Measurements from ENCODE around the gene TMEM225B. TPM values are rescaled to one million over a fixed set of nuclear protein-coding genes. Genes with fewer than 3 reads are reported as not detected.
"Not testable (repeated sequence)": the region's sequence is repeated elsewhere in the genome, so short reads cannot be mapped to it uniquely, and the experiment has no call there.

The TMEM225B gene
- total RNA-seq, 1 donor from 2014 or later: 0.52 TPM

DNA sequence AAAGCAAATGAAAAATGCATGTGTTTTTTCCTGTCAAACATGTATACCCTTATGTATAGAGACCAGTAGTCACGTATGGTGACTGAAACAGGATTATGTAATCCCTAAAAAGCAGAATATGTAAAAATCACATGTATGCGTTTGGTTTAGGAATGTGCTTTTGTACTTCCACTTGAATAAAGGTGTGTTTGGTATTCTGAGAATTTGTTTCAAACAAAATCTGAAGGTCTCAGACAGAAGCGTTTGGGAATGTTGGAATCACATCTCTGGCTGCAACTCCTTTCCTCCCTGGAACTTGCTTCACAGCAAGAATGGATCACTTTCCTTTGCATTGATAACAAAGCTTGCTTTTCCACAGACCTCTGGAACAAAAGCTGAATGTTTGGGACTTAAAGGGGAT is 21.8 kb upstream of the TMEM225B start:
- Histone ChIP-seq H3K9me3 (ENCODE audit: control insufficient read depth in 3 of 3, low read length in 3 of 3) (no peaks in the 10 kb centered on the region), H3K27me3 (ENCODE audit: control insufficient read depth in 3 of 3, insufficient read depth in 3 of 3, low read length in 3 of 3) (no peaks in the 10 kb centered on the region), H3K4me1 (ENCODE audit: control insufficient read depth in 3 of 3, insufficient read depth in 3 of 3, low read length in 3 of 3) (peaks cover 14 to 21% (median 18%) of the 10 kb centered on the region in 3 donors), H3K27ac (ENCODE audit: low read depth, low read length) (no peak overlapping the region), H3K36me3 (ENCODE audit: control insufficient read depth in 3 of 3, insufficient read depth in 3 of 3, low read length in 3 of 3) (peaks cover 7 to 26% (median 14%) of the 10 kb centered on the region in 3 donors), H3K4me3 (ENCODE audit: low read length in 3 of 3) (no peak overlapping the region), H3K9ac (ENCODE audit: low read depth in 1 of 3, low read length in 3 of 3) (no peak overlapping the region)

DNA sequence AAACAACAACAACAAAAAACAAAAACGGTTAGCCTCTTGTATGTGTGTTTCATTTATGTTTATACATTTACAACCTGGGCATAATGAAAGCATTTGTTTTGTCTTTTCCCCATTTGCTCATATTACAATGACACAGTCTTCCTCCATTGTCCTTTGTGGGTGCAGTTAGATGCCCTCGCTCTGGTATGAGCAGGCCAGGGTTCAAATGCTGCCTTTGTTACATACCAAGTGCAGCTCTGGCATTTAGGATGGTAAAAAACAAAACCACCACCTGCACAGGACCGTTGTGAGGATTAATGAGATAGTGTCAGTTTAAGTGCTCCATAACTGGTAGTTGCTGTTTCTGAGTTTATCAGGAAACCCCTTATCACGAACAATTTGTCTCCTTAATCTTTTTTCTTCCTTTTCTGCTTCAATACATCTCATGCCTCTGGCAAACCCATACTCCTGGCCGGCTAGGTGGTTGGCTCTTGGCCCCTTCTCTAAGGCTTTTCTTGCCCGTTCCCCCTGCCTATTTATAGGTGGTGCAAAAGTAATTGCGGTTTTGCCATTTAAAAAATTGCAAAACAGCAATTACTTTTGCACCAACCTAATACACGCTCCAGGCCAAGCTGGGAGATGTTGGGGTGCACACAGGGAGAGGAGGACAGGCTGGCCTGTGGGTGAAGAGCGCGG is 18.6 kb upstream of the TMEM225B start:
- Histone ChIP-seq H3K27ac (ENCODE audit: low read depth, low read length) (no peak overlapping the region), H3K4me1 (ENCODE audit: control insufficient read depth in 3 of 3, insufficient read depth in 3 of 3, low read length in 3 of 3) (peaks cover 14 to 21% (median 18%) of the 10 kb centered on the region in 3 donors), H3K36me3 (ENCODE audit: control insufficient read depth in 3 of 3, insufficient read depth in 3 of 3, low read length in 3 of 3) (peaks cover 0 to 3% (median 0%) of the 10 kb centered on the region in 3 donors), H3K9me3 (ENCODE audit: control insufficient read depth in 3 of 3, low read length in 3 of 3) (no peaks in the 10 kb centered on the region), H3K9ac (ENCODE audit: low read depth in 1 of 3, low read length in 3 of 3) (peak overlapping the region; percentile 68 to 84 (median 75)), H3K4me3 (ENCODE audit: low read length in 3 of 3) (peak overlapping the region; percentile 71 to 86 (median 82)), H3K27me3 (ENCODE audit: control insufficient read depth in 3 of 3, insufficient read depth in 3 of 3, low read length in 3 of 3) (peaks cover 0 to 1% (median 0%) of the 10 kb centered on the region in 3 donors)

DNA sequence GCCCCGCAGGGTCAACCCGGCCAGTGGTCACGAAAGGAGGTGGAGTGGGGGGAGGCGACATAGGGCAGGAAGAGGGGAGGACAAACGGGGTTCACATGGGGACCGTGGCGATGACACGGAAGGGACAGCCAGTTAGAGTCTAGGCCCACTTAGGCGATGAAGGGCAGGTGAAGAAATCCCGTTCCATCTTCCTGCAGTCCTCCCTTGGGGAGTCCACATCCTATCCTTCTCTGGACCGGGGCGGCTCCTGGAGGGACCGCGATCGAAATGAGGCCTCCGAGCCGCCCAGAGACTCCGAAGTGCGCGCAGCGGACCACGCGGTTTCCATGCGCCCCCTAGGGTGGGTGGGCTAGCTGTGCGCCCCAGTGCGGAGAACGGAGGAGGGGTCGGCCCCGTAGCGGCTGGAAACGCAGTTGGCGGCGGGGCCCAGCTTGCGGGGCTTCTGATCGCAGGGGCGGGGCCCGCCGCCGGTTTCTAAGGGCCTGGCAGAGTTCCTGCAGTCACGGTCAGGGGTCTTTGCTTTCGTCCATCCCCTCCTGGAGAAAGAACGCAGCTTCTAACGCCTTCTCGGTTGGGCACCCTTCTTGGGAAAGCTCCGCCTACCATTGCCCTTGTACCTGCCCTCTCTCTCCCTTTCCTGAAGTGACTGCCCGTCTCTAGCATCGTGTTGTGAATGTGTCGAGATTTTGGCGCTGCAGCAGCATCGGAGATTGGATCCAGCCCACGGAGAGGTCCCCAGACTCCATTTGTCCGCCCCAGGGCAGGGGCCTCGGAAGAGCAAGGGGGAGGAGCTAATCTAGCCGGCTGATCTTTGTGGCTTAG is 17.9 kb upstream of the TMEM225B start:
- H3K9me3 ChIP-seq (ENCODE audit: control insufficient read depth in 3 of 3, low read length in 3 of 3): no peaks in the 10 kb centered on the region
- no peak overlapping the region for H3K27ac ChIP-seq (ENCODE audit: low read depth, low read length)
- peak overlapping the region; percentile 68 to 84 (median 75) for H3K9ac ChIP-seq (ENCODE audit: low read depth in 1 of 3, low read length in 3 of 3)
- H3K4me3 ChIP-seq (ENCODE audit: low read length in 3 of 3): peak overlapping the region; percentile 71 to 86 (median 82)
- peaks cover 0 to 3% (median 0%) of the 10 kb centered on the region in 3 donors for H3K27me3 ChIP-seq (ENCODE audit: control insufficient read depth in 3 of 3, insufficient read depth in 3 of 3, low read length in 3 of 3)
- peaks cover 14 to 21% (median 18%) of the 10 kb centered on the region in 3 donors for H3K4me1 ChIP-seq (ENCODE audit: control insufficient read depth in 3 of 3, insufficient read depth in 3 of 3, low read length in 3 of 3)
- H3K36me3 ChIP-seq (ENCODE audit: control insufficient read depth in 3 of 3, insufficient read depth in 3 of 3, low read length in 3 of 3): no peaks in the 10 kb centered on the region

DNA sequence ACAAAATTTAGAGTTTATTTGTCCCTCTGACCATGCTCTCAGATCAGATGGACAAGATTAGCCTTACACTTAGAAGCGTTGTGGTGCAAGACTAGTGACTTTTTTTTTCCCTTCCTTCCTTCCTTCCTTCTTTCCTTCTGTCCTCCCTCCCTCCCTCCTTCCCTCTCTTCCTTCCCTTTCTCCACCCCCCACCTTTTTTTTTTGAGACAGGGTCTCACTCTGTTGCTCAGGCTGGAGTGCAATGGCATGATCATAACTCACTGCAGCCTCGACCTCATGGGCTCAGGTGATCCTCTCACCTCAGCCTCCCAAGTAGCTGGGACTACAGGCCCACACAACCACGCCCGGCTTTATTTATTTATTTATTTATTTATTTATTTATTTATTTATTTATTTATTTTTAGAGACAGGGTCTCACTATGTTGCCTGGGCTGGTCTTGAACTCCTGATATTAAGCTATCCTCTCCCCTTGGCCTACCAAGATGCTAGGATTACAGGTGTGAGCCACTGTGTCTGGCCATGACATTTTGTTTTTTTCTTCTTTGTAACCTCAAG is 17.2 kb upstream of the TMEM225B start:
- Histone ChIP-seq H3K4me3 (ENCODE audit: low read length in 3 of 3) (peak overlapping the region; percentile 71 to 86 (median 82)), H3K4me1 (ENCODE audit: control insufficient read depth in 3 of 3, insufficient read depth in 3 of 3, low read length in 3 of 3) (peaks cover 14 to 21% (median 18%) of the 10 kb centered on the region in 3 donors), H3K9ac (ENCODE audit: low read depth in 1 of 3, low read length in 3 of 3) (peak overlapping the region; percentile 68 to 84 (median 75))
- not testable (repeated sequence) for H3K27ac ChIP-seq (ENCODE audit: low read depth, low read length); H3K27me3 ChIP-seq (ENCODE audit: control insufficient read depth in 3 of 3, insufficient read depth in 3 of 3, low read length in 3 of 3); H3K9me3 ChIP-seq (ENCODE audit: control insufficient read depth in 3 of 3, low read length in 3 of 3); H3K36me3 ChIP-seq (ENCODE audit: control insufficient read depth in 3 of 3, insufficient read depth in 3 of 3, low read length in 3 of 3)

DNA sequence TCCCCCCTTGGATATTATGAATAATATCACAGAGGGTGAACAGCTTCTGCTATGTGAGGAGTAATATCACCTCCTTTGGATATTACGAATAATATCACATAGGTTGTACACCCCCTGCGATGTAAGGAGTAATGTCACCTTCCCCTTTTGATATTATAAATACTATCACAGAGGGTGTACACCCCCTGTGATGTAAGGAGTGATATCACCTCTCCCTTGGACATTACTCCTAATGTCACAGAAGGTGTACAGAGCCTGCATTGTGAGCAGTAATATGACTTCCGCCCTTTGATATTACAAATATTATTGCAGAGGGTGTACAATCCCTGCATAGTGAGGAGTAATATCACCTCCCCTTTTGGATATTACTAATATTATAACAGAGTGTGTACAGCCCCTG is 9.2 kb upstream of the TMEM225B start:
- Histone ChIP-seq H3K27me3 (ENCODE audit: control insufficient read depth in 3 of 3, insufficient read depth in 3 of 3, low read length in 3 of 3) (peaks cover 0 to 5% (median 0%) of the 10 kb centered on the region in 3 donors), H3K36me3 (ENCODE audit: control insufficient read depth in 3 of 3, insufficient read depth in 3 of 3, low read length in 3 of 3) (no peaks in the 10 kb centered on the region), H3K27ac (ENCODE audit: low read depth, low read length) (no peak overlapping the region), H3K9me3 (ENCODE audit: control insufficient read depth in 3 of 3, low read length in 3 of 3) (no peaks in the 10 kb centered on the region), H3K4me1 (ENCODE audit: control insufficient read depth in 3 of 3, insufficient read depth in 3 of 3, low read length in 3 of 3) (no peaks in the 10 kb centered on the region), H3K4me3 (ENCODE audit: low read length in 3 of 3) (no peak overlapping the region), H3K9ac (ENCODE audit: low read depth in 1 of 3, low read length in 3 of 3) (no peak overlapping the region)

DNA sequence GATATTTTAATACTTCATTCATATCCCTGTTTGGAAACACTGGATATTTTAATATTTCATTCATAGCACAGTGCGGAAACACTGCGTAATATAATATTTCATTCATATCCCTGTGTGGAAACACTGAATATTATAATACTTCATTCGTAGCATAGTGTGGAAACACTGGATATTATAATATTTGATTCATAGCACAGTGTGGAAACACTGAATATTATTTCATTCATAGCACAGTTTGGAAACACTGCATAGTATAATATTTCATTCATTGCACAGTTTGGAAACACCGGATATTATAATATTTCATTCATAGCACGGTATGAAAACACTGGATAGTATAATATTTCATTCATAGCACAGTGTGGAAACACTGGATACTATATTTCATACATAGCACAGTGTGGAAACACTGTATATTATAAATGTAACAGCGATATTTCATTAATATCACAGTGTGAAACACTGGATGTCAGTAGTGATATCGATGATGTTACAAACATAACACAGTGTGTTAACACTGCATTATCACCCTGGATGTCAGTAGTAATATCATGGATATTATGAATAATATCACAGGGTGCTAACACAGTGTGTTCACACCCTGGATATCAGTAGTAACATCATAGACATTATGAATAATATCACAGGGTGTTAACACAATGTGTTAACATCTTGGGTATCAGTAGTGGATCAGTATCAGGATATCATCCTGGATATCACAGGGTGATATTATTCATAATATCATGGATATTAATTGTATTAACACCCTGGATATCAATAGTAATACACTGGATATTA is 2.9 kb upstream of the TMEM225B start:
- Histone ChIP-seq H3K9me3 (ENCODE audit: control insufficient read depth in 3 of 3, low read length in 3 of 3) (no peaks in the 10 kb centered on the region), H3K4me3 (ENCODE audit: low read length in 3 of 3) (no peak overlapping the region), H3K36me3 (ENCODE audit: control insufficient read depth in 3 of 3, insufficient read depth in 3 of 3, low read length in 3 of 3) (no peaks in the 10 kb centered on the region), H3K27me3 (ENCODE audit: control insufficient read depth in 3 of 3, insufficient read depth in 3 of 3, low read length in 3 of 3) (no peaks in the 10 kb centered on the region), H3K4me1 (ENCODE audit: control insufficient read depth in 3 of 3, insufficient read depth in 3 of 3, low read length in 3 of 3) (no peaks in the 10 kb centered on the region), H3K9ac (ENCODE audit: low read depth in 1 of 3, low read length in 3 of 3) (no peak overlapping the region), H3K27ac (ENCODE audit: low read depth, low read length) (no peak overlapping the region)

DNA sequence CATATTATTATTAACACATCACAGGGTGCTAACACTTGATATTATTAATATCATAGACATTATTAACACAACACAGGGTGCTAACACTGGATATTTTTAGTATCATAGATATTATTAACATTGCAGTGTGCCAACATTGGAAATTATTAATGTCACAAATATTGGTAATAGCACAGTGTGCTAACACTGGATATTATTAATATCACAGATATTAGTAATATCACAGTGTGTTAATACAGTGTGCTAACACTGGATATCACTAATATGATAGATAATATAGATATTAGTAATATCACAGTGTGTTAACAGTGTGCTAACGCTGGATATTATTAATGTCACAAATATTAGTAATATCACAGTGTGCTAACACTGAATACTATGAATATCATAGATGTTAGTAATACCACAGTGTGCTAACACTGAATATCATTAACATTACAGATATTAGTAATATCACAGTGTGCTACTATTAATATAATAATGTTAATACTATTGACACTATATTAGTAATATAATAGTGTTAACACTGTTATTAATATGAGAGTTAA is 1.6 kb upstream of the TMEM225B start:
- Histone ChIP-seq H3K36me3 (ENCODE audit: control insufficient read depth in 3 of 3, insufficient read depth in 3 of 3, low read length in 3 of 3) (no peaks in the 10 kb centered on the region), H3K9me3 (ENCODE audit: control insufficient read depth in 3 of 3, low read length in 3 of 3) (no peaks in the 10 kb centered on the region), H3K27me3 (ENCODE audit: control insufficient read depth in 3 of 3, insufficient read depth in 3 of 3, low read length in 3 of 3) (no peaks in the 10 kb centered on the region), H3K27ac (ENCODE audit: low read depth, low read length) (no peak overlapping the region), H3K9ac (ENCODE audit: low read depth in 1 of 3, low read length in 3 of 3) (no peak overlapping the region), H3K4me3 (ENCODE audit: low read length in 3 of 3) (no peak overlapping the region), H3K4me1 (ENCODE audit: control insufficient read depth in 3 of 3, insufficient read depth in 3 of 3, low read length in 3 of 3) (no peaks in the 10 kb centered on the region)

DNA sequence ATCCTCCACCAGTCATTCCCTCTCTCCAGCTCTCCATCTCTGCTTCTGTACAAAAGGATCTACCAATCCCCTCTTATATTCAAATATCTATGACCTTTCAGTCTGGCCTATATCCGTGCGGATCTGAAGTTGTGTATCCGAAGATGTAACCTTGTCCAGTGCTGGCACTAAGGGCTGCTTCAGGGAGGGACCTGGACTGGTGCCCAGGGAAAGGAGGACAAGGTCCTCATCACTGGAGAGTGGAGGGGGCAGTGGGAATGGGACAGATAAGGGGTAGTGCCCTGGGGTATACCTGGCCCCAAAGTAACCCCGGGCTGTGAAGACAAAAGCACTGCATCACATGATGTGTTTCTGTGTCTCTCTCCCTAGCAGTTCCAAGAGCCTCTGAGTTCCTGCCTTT is 1.8 kb downstream of the TMEM225B start:
- Histone ChIP-seq H3K4me3 (ENCODE audit: low read length in 3 of 3) (no peak overlapping the region), H3K36me3 (ENCODE audit: control insufficient read depth in 3 of 3, insufficient read depth in 3 of 3, low read length in 3 of 3) (no peaks in the 10 kb centered on the region), H3K9me3 (ENCODE audit: control insufficient read depth in 3 of 3, low read length in 3 of 3) (no peaks in the 10 kb centered on the region), H3K27me3 (ENCODE audit: control insufficient read depth in 3 of 3, insufficient read depth in 3 of 3, low read length in 3 of 3) (no peaks in the 10 kb centered on the region), H3K9ac (ENCODE audit: low read depth in 1 of 3, low read length in 3 of 3) (no peak overlapping the region), H3K4me1 (ENCODE audit: control insufficient read depth in 3 of 3, insufficient read depth in 3 of 3, low read length in 3 of 3) (no peaks in the 10 kb centered on the region), H3K27ac (ENCODE audit: low read depth, low read length) (no peak overlapping the region)

DNA sequence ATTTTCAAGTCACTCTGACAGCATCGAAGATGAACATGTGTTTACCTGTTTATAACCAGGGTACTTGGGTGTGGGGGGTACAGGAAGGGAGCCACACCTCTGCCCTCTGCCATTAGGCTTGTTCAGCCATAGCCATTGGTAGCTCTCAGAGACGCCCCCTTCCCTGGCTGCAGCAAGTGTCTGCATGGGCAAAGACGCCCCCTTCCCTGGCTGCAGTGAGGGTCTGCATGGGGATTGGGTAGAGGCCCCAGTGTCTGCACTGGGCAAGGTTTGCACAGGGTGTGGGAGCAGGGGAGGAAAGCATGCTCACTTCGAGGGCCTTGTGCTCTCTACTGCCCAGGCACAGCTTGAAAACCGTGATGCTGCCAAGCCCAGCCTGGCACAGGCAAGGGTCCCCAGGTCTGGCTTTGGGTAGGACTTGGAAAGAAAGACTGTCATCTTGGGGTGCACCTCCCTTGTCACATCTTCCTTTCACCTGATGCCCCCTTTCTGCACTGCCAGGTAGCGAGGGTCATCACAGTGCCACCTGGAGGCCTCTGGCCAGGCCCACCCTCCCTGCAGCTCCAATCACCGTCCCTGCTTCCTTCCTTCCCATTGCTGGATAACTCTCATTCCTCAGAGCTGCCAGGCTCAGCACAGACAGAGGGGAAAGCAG is 3.7 kb downstream of the TMEM225B start:
- no peaks in the 10 kb centered on the region for H3K4me1 ChIP-seq (ENCODE audit: control insufficient read depth in 3 of 3, insufficient read depth in 3 of 3, low read length in 3 of 3)
- no peak overlapping the region for H3K27ac ChIP-seq (ENCODE audit: low read depth, low read length)
- no peaks in the 10 kb centered on the region for H3K27me3 ChIP-seq (ENCODE audit: control insufficient read depth in 3 of 3, insufficient read depth in 3 of 3, low read length in 3 of 3)
- H3K36me3 ChIP-seq (ENCODE audit: control insufficient read depth in 3 of 3, insufficient read depth in 3 of 3, low read length in 3 of 3): no peaks in the 10 kb centered on the region
- H3K9ac ChIP-seq (ENCODE audit: low read depth in 1 of 3, low read length in 3 of 3): no peak overlapping the region
- H3K9me3 ChIP-seq (ENCODE audit: control insufficient read depth in 3 of 3, low read length in 3 of 3): no peaks in the 10 kb centered on the region
- no peak overlapping the region for H3K4me3 ChIP-seq (ENCODE audit: low read length in 3 of 3)
